Stimulated activated CD4-positive, alpha-beta T cell treated with anti-CD3 and anti-CD28 coated beads, Interleukin-2, amount 100 ng/mL, for 24 hours (primary cell): ENCODE results near the gene HSFX3.
A peak's percentile ranks its signal among the peaks of the same experiment; 100 is the strongest.
"Not testable (repeated sequence)": the region's sequence is repeated elsewhere in the genome, so short reads cannot be mapped to it uniquely, and the experiment has no call there.

ENCODE experiments used
- DNase-seq, 2 donors: peaks; one replicate each; pipeline ENCODE4 v3.0.0-alpha.2; 2020

The HSFX3 gene

GRCh38 chrX:149549701-149550100 lies at the start of gene HSFX3:
Gene HSFX3 (minus strand): TSS chrX:149549924. CDS start chrX:149549852, 72 bp downstream.
- DNase-seq, result not testable (repeated sequence)

- peak in 1 of 2 donors; percentile 1 for DNase-seq
Observed at GRCh38 chrX:149598603-149599002, 48.9 kb upstream of the HSFX3 start.

- not testable (repeated sequence) for DNase-seq
Observed at GRCh38 chrX:149595943-149596342, 46.2 kb upstream of the HSFX3 start.

- DNase-seq, result not testable (repeated sequence)
Observed at GRCh38 chrX:149595214-149595613, 45.5 kb upstream of the HSFX3 start, which contains the start of gene HSFX2. Gene HSFX2 (minus strand): TSS chrX:149595314. CDS start chrX:149594700, 614 bp downstream.

GRCh38 chrX:149590993-149591392 lies 41.3 kb upstream of the HSFX3 start:
- not testable (repeated sequence) for DNase-seq

- DNase-seq, result not testable (repeated sequence)
Observed at GRCh38 chrX:149587359-149587758, 37.6 kb upstream of the HSFX3 start, which contains the start of gene MAGEA9B. Gene MAGEA9B (minus strand): TSS chrX:149587459. CDS start chrX:149583179, 4,280 bp downstream.

GRCh38 chrX:149585631-149586030 lies 35.9 kb upstream of the HSFX3 start:
- DNase-seq, result not testable (repeated sequence)

- not testable (repeated sequence) for DNase-seq
Observed at GRCh38 chrX:149573456-149573855, 23.7 kb upstream of the HSFX3 start.

GRCh38 chrX:149572743-149573142 lies 23.0 kb upstream of the HSFX3 start:
- DNase-seq, result no peak

GRCh38 chrX:149571770-149572169 lies 22.0 kb upstream of the HSFX3 start:
- no peak for DNase-seq

- DNase-seq, result no peak
Observed at GRCh38 chrX:149570668-149571067, 20.9 kb upstream of the HSFX3 start.

GRCh38 chrX:149569770-149570169 lies 20.0 kb upstream of the HSFX3 start:
- no peak for DNase-seq

GRCh38 chrX:149568701-149569296 lies 19.1 kb upstream of the HSFX3 start:
- no peak for DNase-seq

GRCh38 chrX:149567621-149568417 lies 18.1 kb upstream of the HSFX3 start:
- no peak for DNase-seq

GRCh38 chrX:149563359-149563758 lies 13.6 kb upstream of the HSFX3 start:
- DNase-seq, result no peak

- not testable (repeated sequence) for DNase-seq
Observed at GRCh38 chrX:149555251-149555650, 5.5 kb upstream of the HSFX3 start.

GRCh38 chrX:149551939-149552248 lies 2.2 kb upstream of the HSFX3 start:
- not testable (repeated sequence) for DNase-seq

- DNase-seq, result not testable (repeated sequence)
Observed at GRCh38 chrX:149551245-149551938, 1.7 kb upstream of the HSFX3 start.

GRCh38 chrX:149550454-149550853 lies 730 bp upstream of the HSFX3 start:
- not testable (repeated sequence) for DNase-seq

GRCh38 chrX:149547782-149548181 lies 1.9 kb downstream of the HSFX3 start:
- not testable (repeated sequence) for DNase-seq

- not testable (repeated sequence) for DNase-seq
Observed at GRCh38 chrX:149546962-149547361, 2.8 kb downstream of the HSFX3 start.

- DNase-seq, result not testable (repeated sequence)
Observed at GRCh38 chrX:149545545-149546543, 3.9 kb downstream of the HSFX3 start.
